ENCODE measurements around the gene VSTM2A.

The VSTM2A gene

GRCh38 chr7:54615537-54615936, 73.4 kb downstream of the VSTM2A start:
- no peak for DNase-seq (ENCODE audit: low spot score)

Small RNAs within 50 kb of the gene (small RNA-seq; reads per million reads assigned to genes)
- gene RNU6-1125P, result 0 reads per million in 2 experiments

All from SK-N-DZ (cell line).